Stromal cell of bone marrow (primary cell): ENCODE results near the gene STX8.

ENCODE experiments used
- DNase-seq: peaks from one replicate; pipeline ENCODE4 v3.0.0-alpha.2; 2012; ENCODE audit warnings: low read depth

The STX8 gene

GRCh38 chr17:9225305-9226101 is 350.1 kb downstream of the STX8 start:
- no peak for DNase-seq

- no peak for DNase-seq
Measured at GRCh38 chr17:9224485-9224884, 351.1 kb downstream of the STX8 start.

GRCh38 chr17:9223531-9223930 is 352.1 kb downstream of the STX8 start:
- DNase-seq = no peak

- DNase-seq = no peak
Measured at GRCh38 chr17:9221922-9222180, 353.8 kb downstream of the STX8 start.

GRCh38 chr17:9221147-9221921 is 354.3 kb downstream of the STX8 start:
- DNase-seq = no peak

- no peak for DNase-seq
Measured at GRCh38 chr17:9220398-9221146, 355.0 kb downstream of the STX8 start.

GRCh38 chr17:9219631-9220397 is 355.8 kb downstream of the STX8 start:
- DNase-seq = no peak

GRCh38 chr17:9218911-9219310 is 356.7 kb downstream of the STX8 start:
- no peak for DNase-seq

- no peak for DNase-seq
Measured at GRCh38 chr17:9218064-9218635, 357.5 kb downstream of the STX8 start.

- DNase-seq = peak; percentile 38
Measured at GRCh38 chr17:9217151-9218056, 358.2 kb downstream of the STX8 start.

- no peak for DNase-seq
Measured at GRCh38 chr17:9215465-9215864, 360.2 kb downstream of the STX8 start.

- DNase-seq = no peak
Measured at GRCh38 chr17:9213303-9213640, 362.3 kb downstream of the STX8 start.

- DNase-seq = no peak
Measured at GRCh38 chr17:9212376-9213302, 363.0 kb downstream of the STX8 start.

GRCh38 chr17:9211133-9211765 is 364.4 kb downstream of the STX8 start:
- no peak for DNase-seq

GRCh38 chr17:9209781-9210370 is 365.7 kb downstream of the STX8 start:
- no peak for DNase-seq

- DNase-seq = no peak
Measured at GRCh38 chr17:9209347-9209746, 366.3 kb downstream of the STX8 start.

GRCh38 chr17:9208381-9209105 is 367.1 kb downstream of the STX8 start:
- no peak for DNase-seq

GRCh38 chr17:9206741-9207332 is 368.8 kb downstream of the STX8 start:
- no peak for DNase-seq
